ENCODE results near the gene AACS.

DNA sequence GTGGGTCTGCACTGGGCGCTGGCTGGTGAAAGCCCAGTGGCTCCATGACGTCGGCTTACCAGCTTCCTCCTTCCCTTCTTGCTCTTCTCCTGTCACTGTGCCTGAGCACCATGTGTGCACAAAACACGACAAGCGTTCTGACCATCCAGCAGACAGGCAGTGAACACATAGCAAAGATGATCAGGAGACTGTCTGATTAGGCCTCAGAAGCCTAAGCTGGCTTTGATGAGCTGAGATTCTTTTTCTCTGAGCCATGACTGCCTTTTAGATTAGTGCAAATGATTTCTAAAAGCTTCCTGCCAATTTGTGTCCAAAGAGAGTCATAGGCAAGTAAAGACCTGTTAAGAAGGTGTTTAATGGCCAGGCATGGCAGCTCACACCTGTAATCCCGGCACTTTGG, 83.1 kb downstream of the AACS start:
- TF ChIP-seq, protein P1, sequence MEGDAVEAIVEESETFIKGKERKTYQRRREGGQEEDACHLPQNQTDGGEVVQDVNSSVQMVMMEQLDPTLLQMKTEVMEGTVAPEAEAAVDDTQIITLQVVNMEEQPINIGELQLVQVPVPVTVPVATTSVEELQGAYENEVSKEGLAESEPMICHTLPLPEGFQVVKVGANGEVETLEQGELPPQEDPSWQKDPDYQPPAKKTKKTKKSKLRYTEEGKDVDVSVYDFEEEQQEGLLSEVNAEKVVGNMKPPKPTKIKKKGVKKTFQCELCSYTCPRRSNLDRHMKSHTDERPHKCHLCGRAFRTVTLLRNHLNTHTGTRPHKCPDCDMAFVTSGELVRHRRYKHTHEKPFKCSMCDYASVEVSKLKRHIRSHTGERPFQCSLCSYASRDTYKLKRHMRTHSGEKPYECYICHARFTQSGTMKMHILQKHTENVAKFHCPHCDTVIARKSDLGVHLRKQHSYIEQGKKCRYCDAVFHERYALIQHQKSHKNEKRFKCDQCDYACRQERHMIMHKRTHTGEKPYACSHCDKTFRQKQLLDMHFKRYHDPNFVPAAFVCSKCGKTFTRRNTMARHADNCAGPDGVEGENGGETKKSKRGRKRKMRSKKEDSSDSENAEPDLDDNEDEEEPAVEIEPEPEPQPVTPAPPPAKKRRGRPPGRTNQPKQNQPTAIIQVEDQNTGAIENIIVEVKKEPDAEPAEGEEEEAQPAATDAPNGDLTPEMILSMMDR (conservative IDR thresholded peaks at IDR 0.05), result no peak
- no peak for TF ChIP-seq EZH2 (IDR thresholded peaks at IDR 0.05; ENCODE audit: low read depth)
